Epithelial cell of esophagus (primary cell): ENCODE results near the gene ABI3.
A peak's percentile ranks its signal among the peaks of the same experiment; 100 is the strongest.
"Not testable (repeated sequence)": the region's sequence is repeated elsewhere in the genome, so short reads cannot be mapped to it uniquely, and the experiment has no call there.

Experiments
- DNase-seq: peaks from one replicate; pipeline ENCODE4 v3.0.0; 2010; ENCODE audit warnings: low read depth
- H3K4me3 ChIP-seq: 2 replicates; pipeline ENCODE4 v1.5.1; 2011; ENCODE audit warnings: mild to moderate bottlenecking, low read length, control low read depth
- TF ChIP-seq, protein P1 (sequence below): IDR thresholded peaks from 2 replicates; pipeline ENCODE4 v1.5.1; 2011; ENCODE audit warnings: low read depth, mild to moderate bottlenecking, low read length, control low read depth, inconsistent platforms; ENCODE audit not compliant: insufficient read depth; ENCODE audit errors: missing control alignments

ABI3 gene

GRCh38 chr17:49255125-49255524 lies 44.6 kb downstream of the ABI3 start:
- TF ChIP-seq, protein P1, sequence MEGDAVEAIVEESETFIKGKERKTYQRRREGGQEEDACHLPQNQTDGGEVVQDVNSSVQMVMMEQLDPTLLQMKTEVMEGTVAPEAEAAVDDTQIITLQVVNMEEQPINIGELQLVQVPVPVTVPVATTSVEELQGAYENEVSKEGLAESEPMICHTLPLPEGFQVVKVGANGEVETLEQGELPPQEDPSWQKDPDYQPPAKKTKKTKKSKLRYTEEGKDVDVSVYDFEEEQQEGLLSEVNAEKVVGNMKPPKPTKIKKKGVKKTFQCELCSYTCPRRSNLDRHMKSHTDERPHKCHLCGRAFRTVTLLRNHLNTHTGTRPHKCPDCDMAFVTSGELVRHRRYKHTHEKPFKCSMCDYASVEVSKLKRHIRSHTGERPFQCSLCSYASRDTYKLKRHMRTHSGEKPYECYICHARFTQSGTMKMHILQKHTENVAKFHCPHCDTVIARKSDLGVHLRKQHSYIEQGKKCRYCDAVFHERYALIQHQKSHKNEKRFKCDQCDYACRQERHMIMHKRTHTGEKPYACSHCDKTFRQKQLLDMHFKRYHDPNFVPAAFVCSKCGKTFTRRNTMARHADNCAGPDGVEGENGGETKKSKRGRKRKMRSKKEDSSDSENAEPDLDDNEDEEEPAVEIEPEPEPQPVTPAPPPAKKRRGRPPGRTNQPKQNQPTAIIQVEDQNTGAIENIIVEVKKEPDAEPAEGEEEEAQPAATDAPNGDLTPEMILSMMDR = no peak
- H3K4me3 ChIP-seq = no peak overlapping the region
- DNase-seq = no peak

GRCh38 chr17:49258394-49258793 lies 47.9 kb downstream of the ABI3 start:
- no peak for DNase-seq
- no peak overlapping the region for H3K4me3 ChIP-seq
- TF ChIP-seq, protein P1 = no peak

- DNase-seq = no peak
- H3K4me3 ChIP-seq = peak overlapping the region; percentile 41
- TF ChIP-seq, protein P1 = no peak
These were observed 49.1 kb downstream of the ABI3 start for GRCh38 chr17:49259663-49260010.

- peak overlapping the region; percentile 41 for H3K4me3 ChIP-seq
- DNase-seq = peak; percentile 29
- TF ChIP-seq, protein P1 = no peak
These were observed 49.7 kb downstream of the ABI3 start for GRCh38 chr17:49260011-49260816.

- H3K4me3 ChIP-seq = peak overlapping the region; percentile 41
- peak; percentile 83 for DNase-seq
- TF ChIP-seq, protein P1 = no peak
These were observed 50.3 kb downstream of the ABI3 start for GRCh38 chr17:49260817-49261291.

- not testable (repeated sequence) for DNase-seq, H3K4me3 ChIP-seq
These were observed 51.0 kb downstream of the ABI3 start for GRCh38 chr17:49261540-49261939.

GRCh38 chr17:49266233-49266632 lies 55.7 kb downstream of the ABI3 start:
- H3K4me3 ChIP-seq = no peak overlapping the region
- TF ChIP-seq, protein P1 = no peak
- peak; percentile 90 for DNase-seq
